ENCODE results near the gene AMMECR1L.
"Not testable (repeated sequence)": the region's sequence is repeated elsewhere in the genome, so short reads cannot be mapped to it uniquely, and the experiment has no call there.

Gene AMMECR1L

GRCh38 chr2:127887082-127887775, 1.5 kb upstream of the AMMECR1L start:
- no peak for DNase-seq (ENCODE audit: low read depth in 2 of 2)

DNA sequence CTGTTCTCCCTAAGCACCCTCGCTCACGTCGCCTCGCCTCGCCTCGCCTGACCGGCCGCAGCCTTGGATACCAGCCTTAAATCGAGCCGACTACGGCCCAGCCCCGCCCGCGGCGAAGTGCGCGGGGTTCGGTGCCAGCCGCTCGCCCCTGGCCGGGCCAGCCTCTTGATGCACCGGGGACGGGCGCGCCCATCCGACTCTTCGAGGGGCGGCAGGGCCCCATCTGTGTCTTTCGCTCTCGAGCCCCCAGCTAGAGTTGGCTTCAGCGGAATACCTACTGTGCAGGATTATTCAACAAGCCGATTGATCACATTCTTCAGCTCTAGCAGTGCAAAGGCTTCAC, 808 bp upstream of the AMMECR1L start:
- DNase-seq (ENCODE audit: low read depth in 2 of 2): not testable (repeated sequence)

GRCh38 chr2:127884861-127885740, 655 bp downstream of the AMMECR1L start:
- DNase-seq (ENCODE audit: low read depth in 2 of 2): peak; percentile 5 to 11

DNA sequence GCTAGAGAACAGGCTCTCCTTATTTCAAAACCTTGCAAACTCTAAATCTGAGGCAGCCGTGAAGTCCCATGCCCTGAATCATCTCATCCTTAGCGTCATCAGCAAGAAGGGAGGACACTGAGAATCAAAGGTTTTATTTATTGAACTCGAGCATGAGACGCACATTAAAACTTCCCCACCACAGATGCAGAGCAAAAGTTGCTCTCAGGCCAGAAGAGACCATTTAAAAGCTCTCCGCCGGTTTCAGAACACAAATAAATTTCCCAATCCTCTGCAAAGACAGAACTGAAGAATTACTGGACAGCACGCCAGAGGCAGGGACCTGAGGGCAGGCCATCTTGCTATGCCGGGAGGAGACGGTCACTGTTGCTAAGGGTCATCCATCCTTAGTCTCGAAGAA, 1.3 kb downstream of the AMMECR1L start:
- DNase-seq (ENCODE audit: low read depth in 2 of 2): no peak

GRCh38 chr2:127879899-127880298, 5.9 kb downstream of the AMMECR1L start:
- no peak for DNase-seq (ENCODE audit: low read depth in 2 of 2)

DNA sequence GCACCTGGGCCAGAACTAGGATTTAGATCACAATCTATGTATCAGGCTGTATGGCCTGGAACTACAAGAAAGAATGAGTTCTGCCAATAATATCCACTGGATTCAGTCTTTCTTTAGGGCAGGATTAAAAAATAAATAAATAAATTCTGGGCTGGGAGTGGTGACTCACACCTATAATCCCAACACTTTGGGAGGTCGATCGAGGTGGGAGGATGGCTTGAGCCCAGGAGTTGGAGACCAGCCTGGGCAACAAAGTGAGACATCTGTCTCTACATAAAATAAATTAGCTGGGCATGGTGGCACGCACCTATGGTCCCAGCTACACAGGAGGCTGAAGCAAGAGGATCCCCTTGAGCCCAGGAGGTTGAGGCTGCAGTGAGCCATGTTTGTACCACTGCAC, 8.1 kb downstream of the AMMECR1L start:
- DNase-seq (ENCODE audit: low read depth in 2 of 2): no peak

DNA sequence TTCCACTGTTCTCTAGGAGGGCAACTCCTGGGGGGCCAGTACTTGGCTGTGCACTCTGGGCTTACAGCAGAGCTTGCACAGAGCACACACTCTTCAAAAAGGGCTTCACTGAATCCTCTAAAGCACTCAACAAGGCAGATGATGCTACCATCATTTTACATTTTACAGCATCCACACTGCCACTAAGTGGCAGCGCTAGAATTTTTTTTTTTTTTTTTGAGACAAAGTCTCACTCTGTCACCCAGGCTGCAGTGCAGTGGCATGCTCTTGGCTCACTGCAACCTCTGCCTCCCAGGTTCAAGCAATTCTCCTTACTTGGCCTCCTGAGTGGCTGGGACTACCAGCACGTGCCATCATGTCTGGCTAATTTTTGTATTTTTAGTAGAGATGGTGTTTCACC, 8.6 kb downstream of the AMMECR1L start:
- DNase-seq (ENCODE audit: low read depth in 2 of 2): no peak

DNA sequence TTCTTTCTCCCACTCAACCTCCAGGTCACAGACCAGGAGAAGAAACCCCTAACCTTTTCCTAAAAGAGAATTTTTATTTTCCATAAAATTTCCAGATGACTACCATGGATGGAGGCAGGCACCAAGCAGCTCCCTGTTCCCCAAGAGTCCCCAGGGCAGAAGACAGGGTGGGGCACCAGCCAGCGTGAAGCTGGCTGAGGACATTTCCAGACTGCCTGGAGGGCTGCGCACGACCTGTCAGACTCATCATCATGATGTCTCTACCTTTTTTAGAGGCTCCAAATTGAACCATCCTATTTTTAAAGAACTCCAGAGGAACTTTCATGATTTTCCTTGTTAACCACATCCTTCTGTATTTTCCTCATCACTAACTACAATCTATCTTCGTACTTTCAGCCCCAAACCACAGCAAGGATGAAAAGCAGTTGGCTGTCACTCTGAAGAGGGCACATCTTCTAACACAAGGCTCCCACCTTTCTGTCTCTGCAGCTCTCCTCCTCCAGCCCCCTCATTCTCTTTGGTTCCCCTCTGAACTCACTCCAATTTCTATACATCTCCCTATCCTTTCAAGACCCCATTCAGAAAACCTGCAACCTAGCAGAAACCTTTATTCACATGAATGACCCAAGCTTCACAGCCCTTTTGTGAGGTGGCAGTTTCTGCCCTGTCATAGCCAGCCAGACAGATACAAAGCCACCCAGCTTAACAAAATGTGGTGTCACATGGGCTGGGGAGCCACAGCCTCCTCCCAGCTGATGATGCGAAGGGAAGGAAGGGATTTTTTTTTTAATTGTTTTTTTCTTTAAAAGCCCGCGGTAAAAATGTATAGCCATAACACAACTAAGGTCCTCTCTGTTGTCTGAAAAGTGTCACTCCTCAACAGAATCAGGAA, 11.1 kb downstream of the AMMECR1L start:
- no peak for DNase-seq (ENCODE audit: low read depth in 2 of 2)

DNA sequence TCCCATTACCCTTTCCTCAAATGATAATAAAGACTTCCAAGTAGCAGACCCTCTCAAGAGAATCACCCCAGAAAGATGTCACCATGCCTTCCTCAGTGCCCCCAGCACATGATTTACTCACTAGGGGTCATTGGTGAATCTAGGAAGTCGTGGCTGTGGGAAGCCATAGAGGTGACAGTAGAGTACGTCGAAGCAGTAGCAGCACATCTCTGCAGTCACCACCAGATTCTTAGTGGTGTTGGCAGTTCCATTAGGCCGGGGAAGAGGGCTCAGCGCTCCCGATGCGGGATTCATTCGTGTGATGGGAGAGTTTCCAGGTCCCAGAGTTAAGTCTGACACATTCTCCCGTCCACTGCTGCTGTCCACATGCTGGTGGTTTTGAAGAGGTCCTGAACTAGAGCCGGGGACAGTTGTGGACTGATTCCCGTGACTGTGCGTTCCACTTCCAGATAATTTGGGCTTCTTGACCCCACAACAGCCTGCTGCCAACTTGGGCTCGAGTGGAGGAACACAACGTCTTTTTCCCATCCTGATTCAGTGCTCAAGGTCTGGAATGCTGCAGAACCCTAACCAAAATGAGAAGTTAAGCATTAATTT, 12.0 kb downstream of the AMMECR1L start:
- DNase-seq (ENCODE audit: low read depth in 2 of 2): no peak

GRCh38 chr2:127872354-127872753, 13.4 kb downstream of the AMMECR1L start:
- DNase-seq (ENCODE audit: low read depth in 2 of 2): no peak

- no peak for DNase-seq (ENCODE audit: low read depth in 2 of 2)
Measured at GRCh38 chr2:127865926-127866325, 19.8 kb downstream of the AMMECR1L start.

GRCh38 chr2:127864877-127865276, 20.9 kb downstream of the AMMECR1L start:
- no peak for DNase-seq (ENCODE audit: low read depth in 2 of 2)

DNA sequence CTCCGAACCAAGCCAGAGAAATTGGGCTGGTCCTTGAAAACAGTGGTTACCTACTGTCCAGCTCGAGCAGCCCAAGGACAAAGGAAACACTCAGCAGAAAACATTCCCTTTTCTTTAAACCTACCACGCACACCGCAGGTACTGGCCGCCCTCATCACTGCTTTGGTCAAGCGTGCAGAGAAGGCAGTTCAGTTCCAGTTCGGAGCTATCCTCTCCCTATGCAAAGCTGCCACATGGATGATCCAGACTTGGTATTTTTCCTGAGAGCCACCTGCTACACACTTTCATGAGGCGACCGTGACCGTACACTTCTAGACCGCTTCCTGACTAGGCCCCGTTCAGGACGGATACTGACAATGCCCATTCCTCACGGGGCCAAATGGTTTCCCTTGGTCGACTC, 23.5 kb downstream of the AMMECR1L start:
- DNase-seq (ENCODE audit: low read depth in 2 of 2): no peak

DNA sequence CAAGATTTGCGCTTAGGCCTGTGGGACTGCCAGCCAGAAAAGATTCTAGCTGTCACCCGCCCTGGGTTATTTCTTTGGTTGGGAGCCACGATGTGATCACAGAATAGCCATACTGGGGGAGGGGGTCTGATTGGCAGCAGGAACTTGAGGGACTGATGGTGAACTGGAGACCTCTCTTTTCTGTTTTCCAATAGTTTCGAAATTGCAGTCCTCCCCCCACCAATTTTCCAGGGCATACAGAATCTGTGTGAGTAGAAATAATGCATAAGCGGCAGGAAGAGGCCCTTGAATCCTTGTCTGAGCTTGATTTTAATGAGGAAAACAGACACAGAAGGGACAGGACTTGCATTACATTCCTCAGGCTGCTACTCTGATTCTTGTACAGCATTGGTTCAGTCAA, 25.6 kb downstream of the AMMECR1L start:
- no peak for DNase-seq (ENCODE audit: low read depth in 2 of 2)

DNA sequence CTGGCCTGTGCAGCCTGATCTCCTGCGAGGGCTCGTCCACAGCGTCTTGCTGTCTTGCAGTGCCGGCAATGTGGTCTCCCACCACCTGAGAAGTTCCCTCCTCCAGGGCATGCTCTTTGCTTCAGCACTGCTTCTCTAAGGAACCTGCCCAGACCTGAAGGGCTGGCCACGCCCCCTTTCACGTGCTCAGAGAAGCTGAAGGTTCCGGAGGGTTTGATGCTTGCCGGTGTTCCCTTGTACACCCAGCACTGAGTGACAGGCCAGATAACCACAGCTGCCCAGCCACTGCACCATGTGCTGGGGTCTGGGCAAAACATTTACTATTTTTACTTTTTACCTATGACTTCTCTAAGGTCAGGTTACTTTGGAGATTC, 26.1 kb downstream of the AMMECR1L start:
- DNase-seq (ENCODE audit: low read depth in 2 of 2): peak; percentile 19 to 38

- no peak for DNase-seq (ENCODE audit: low read depth in 2 of 2)
Measured at GRCh38 chr2:127857265-127857808, 28.4 kb downstream of the AMMECR1L start.

GRCh38 chr2:127853671-127854070, 32.1 kb downstream of the AMMECR1L start:
- DNase-seq (ENCODE audit: low read depth in 2 of 2): no peak

GRCh38 chr2:127852388-127852787, 33.4 kb downstream of the AMMECR1L start:
- no peak for DNase-seq (ENCODE audit: low read depth in 2 of 2)

- no peak for DNase-seq (ENCODE audit: low read depth in 2 of 2)
Measured at GRCh38 chr2:127847931-127848330, 37.8 kb downstream of the AMMECR1L start.

DNA sequence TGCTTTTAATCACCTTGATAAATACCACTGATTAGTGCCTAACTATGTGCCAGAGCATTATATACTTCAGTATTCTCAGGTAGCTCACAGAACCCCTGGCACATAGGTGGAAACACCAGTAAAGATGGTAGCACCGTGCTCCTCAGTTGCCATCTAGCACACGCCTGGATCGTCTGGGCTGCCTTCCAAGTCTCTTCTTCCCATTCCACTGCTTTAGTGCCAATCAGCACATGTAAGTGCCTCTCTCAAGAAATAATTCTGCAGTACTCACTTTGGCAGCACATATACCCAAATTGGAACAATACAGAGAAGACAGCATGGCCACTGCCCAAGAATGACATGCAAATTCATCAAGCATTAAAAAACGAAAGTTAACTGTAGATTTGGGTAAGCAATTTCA, 40.8 kb downstream of the AMMECR1L start:
- DNase-seq (ENCODE audit: low read depth in 2 of 2): no peak

GRCh38 chr2:127843677-127844076, 42.1 kb downstream of the AMMECR1L start:
- DNase-seq (ENCODE audit: low read depth in 2 of 2): no peak

Measured in stimulated activated CD8-positive, alpha-beta memory T cell treated with anti-CD3 and anti-CD28 coated beads, Interleukin-7, amount 100 ng/mL, for 1 hour (primary cell).